ENCODE results near the gene CD47.

CD47 gene

DNA sequence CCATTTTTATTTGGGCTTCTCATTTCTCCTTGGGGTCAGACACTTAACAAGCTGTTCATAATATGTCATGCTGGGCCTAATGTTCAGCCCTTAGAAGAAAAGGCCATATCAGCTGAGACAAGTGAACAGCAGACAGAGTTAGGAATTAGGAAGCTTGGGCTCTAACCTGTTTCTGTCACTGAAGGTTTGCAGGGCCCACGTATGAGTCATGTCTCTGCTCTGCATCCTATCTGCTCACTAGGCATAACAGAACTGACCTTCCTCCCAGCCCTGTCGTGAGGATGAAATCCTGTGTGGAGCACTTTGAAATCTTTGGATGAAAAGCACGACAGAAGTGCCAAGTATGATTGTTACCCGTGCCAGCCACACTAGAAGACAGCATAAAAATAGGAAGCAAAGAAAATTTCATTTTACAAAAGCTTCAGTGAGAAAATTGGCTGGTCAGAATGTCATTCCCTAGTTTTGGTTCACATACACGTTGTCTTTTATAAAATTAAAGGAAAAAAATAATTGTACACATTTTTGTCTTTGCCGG is 26.5 kb upstream of the CD47 start:
- in situ Hi-C loops (cut with MboI; ENCODE audit: low sequenced_read_pairs) = no loop called here

DNA sequence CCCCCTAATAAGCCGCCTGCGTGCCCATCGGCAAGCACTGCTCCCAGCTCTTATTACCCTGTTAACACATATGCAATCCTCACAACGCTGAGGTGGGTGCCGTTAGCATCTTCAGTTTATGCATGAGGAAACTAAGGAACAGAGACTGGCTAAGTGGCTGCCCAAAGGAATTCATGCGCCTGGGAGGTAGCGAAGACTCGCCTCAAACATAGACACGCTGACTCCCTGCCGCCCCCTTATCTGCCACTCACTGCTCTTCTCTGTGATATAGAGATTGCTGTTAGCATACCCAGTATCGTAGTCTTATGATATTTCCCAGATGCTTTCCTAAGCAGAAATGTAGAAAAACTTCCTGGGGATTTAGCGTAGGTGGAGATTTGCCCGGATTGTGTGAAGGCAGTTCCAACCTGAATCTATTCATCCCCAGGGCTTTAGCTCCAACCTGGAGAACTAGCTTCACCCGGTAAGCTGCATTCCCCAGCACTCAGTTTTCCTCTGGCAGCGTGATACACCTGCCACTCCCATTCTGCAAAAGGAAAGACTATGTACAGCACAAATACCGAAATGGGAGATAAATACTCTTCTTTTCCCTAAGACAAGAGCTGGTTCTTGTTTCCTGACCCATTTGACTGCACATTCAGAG is 23.7 kb upstream of the CD47 start:
- in situ Hi-C loops (cut with MboI; ENCODE audit: low sequenced_read_pairs) = no loop called here

DNA sequence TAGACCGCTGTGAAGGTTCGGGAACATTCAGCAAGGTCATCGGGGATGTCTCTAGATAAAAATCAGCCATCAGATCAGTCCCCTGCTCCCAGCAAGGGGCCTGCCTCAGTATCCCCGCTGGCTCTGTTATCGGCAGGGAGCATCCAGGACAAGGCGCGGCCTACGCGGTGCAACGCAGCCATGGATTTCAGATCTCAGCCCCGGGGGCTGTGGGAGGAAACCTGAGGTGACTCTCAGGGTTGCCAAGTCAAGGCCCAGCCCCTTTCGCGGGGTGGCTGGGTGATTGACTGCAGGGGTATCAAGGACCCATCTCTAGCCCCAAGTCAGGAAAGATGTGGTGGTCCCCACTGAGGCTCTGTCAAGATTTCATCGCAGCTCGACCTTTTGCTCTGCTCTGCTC is 23.1 kb upstream of the CD47 start:
- in situ Hi-C loops (cut with MboI; ENCODE audit: low sequenced_read_pairs) = no loop called here

DNA sequence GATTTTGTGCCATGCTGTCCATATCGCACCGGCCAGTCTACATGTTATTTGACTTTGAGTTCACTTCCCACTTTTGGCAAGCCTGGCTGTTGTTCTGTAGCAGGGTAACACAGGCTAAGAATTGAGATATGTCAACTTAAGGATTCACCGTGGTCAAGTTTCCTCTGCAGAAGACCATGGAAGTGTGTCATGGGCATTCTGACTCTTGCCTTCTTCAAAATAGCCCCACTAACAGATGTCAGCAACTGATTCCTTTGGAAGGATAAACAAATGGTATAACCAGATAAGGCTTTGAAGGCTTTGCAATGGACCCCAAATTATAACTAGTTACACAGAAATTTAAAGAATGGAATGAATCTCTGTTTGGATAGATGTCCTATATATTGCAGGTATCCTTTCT is 20.1 kb upstream of the CD47 start:
- in situ Hi-C loops (cut with MboI; ENCODE audit: low sequenced_read_pairs) = no loop called here

DNA sequence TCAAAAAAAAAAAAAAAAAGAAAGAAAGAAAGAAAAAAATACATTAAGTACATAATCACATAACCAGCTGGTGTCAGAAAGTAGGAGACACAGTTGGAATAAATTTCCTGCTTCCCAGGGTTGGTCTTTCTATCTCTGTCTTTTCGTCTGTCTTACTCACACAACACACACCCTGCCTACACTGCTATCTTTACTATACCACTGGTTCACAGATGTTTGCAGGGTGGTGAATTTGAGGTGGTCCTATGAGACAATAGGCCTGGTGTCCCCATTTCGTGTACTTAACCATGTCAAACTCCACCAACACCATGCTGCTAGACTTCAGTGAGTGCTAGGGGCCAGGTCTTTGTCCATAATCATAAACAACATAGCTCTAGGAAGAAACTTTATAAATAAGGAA is 17.6 kb upstream of the CD47 start:
- in situ Hi-C loops (cut with MboI; ENCODE audit: low sequenced_read_pairs) = no loop called here

DNA sequence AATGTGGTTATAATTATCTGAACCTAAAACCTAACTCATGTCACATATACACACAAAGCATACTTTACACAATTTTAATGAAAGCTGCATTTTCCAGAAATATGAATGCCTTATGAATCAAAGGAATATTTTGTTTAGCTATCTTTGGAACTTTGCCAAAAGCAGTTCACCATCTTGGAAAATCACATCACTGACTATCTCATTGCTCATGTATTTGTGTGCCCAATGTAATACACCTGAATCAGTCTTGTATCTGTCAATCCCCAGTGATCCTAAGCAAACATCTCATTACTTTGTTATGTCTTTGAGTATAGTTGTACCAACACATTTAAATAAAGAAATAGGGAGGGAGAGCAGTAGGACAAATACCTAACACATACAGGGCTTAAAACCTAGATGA is 15.6 kb upstream of the CD47 start:
- in situ Hi-C loops (cut with MboI; ENCODE audit: low sequenced_read_pairs) = no loop called here

DNA sequence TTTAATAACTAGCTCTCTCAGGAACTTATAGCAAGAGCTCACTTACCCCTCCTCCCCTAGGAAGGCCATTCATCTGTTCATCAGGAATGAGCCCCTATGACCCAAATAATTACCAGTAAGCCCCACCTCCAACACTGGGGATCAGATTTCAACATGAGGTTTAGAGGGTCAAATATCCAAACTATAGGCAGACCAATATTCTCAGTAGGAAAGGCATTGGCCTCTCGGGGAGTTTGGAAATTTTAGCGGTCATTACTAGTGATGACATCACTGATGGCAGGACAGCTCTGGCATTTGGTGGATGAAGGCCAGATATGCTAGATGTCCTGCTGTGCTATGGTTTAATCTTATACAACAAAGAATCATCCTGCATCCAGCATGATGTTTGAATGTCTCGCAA is 15.2 kb upstream of the CD47 start:
- in situ Hi-C loops (cut with MboI; ENCODE audit: low sequenced_read_pairs) = no loop called here

DNA sequence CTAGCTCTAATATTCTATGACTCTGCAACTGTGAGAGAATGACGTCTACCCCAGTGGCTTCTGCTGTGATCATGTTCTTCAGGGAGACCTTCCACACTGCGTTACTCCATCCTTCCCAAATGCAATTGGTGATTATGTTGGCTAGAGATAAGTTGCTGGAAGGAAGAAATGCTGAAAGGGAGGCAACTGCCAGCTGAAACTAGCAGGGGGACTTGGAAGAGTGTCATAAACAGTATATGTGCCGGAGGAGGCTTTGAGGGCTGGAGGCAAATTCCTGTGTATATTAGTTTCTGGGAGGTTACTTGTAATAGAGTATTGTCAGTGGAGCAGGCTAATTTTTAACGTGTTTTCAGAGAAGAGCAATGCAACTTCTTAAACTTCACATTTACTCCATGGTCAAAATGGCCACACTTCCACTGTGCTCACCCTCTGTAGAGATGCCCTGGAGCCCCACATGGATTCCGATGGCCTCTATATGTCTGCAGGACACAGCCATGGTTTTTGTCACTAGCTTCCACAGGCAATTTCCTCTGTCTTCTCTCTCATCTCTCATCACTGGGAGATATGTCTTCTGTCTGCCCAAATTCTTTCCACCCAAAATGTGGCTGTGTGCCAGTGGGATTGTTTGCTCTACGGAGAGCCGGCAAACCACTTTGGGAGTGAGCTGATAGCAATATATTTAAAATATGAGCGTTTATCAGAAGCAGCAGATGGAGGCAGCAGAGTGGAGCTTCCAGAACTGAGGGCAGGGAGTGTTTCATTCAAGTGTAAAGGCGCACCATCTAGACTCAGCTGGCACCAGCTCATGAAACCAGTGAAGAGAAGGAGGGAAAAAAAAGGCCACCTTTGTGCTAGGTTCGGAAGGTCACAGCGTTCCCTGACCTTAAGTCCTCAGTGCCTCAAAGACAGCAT is 13.3 kb upstream of the CD47 start:
- in situ Hi-C loops (cut with MboI; ENCODE audit: low sequenced_read_pairs) = no loop called here

DNA sequence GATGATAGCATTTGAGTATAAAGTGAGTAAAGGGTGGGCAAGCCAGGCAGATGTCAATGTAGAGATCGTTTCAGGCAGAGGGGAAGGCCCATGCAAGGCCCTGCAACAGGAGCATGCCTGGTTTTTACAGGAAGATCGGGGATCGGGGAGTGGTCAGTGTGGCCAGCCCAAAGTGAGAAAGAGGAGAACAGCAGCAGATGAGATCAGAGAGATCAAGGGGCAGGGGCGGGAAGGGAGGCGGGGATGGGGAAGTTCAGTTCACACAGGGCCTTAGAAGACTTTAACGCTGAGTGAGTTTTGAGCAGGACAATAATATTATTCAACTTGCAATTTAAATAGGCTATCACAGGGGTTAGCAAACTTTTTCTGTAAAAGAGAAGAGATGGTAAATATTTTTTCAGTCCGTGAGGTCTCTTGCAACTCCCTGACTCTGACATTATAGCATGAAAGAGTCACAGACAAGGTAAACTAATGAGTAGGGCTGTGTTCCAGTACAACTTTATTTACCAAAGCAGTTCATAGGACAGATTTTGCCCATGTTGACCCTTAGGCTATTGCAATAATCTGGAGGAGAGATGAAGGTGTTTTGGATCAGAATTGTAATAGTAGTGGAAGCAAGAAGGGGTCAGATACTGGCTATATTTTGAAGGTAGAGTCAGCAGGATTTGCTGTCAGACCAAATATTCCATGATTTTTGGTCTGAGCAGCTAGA is 12.4 kb upstream of the CD47 start:
- in situ Hi-C loops (cut with MboI; ENCODE audit: low sequenced_read_pairs) = no loop called here

DNA sequence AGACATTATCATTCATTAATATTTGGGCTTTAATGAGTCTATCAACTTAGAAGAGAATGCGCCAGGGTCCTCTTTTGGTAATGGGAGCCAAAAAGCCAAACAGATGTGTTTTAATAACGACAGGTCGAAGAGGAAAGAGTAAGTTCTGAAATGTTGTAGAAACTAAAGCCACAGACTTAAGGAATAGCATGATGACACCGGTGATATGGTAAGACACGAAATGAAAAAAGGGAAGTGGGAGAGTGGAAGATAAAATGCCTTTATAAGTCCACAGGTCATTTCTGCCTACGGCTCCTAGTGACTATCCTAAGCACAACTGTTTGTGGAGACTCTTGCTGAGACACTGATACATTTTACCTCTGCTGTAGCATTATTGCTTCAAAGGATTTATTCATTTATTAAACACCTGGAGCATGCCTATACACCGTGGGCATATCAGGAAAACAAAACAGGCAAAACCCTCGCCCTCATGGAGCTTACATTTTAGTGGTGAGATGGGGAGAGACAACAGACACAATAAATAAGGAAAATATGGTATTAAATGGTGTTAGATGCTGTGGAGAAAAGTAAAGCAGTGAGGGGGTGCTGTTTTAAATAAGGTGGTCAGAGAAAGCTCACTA is 11.7 kb upstream of the CD47 start:
- in situ Hi-C loops (cut with MboI; ENCODE audit: low sequenced_read_pairs) = no loop called here

DNA sequence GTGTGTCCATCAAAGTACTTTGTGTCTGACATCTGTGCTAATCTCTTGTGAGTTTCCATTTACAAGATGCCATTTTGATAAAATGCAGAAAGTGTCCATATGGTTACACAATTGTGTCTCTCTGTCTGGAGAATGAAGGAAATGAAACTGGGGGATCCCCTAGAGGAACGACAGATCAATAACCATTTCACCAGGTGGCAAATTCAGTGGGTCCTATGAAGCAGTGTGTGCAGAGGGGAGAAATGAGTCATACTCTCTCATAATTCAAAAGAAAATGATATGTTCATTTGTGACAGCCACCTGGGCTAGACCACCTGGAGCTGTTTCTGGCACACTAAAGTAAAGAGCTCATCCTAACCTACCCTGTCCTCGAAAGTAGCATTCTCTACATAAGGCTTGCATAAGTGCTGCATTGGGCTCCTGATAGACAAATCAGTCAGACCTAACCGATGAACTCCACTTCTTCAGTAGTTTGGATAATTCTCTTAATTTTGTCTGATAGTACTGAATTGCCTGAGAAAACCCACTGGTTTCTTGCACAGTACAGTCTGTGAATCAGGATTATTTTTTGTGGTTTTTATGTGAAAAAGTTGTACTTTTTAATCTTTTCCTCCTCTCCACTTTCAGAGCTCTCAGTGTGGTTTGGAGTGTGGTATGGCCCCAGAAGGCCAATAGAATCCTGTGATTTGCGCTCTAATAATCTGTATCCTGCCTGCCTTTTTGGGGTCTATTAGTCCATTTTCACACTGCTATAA is 10.3 kb upstream of the CD47 start:
- in situ Hi-C loops (cut with MboI; ENCODE audit: low sequenced_read_pairs) = no loop called here

DNA sequence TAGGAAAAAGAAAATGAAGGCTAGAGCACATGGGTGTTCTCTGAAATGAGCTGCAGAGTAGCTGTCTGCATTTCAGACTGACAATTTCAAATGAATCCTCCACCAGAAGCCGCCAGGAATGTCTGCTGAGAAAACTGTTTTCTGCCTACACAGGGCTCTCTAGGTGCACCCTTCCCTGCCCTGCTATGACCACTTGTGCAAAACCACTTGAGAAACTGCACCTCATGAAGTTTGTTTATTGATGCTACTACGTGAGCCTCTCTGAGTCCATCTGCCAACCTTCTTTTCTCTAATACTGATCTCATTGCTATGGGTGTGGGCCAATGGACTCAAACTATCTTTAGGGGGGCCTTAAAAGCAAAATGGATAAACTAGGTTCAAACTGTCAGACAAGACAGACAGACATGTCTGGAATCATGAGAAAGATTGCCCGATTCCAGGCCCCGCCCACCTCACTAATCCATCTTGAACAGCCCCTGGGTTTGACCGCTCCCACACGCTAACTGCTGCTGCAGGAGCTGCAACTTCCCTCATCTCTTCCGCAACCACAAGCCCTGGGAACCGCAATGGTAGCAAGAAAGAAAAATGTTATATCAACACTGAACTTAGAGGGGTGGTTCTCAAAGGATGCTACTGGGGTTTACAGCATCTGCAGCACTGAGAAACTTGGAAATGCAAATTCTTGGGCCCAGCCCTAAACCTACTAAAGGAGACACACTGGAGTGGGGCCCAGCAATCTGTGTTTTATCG is 9.0 kb upstream of the CD47 start:
- in situ Hi-C loops (cut with MboI; ENCODE audit: low sequenced_read_pairs) = no loop called here

DNA sequence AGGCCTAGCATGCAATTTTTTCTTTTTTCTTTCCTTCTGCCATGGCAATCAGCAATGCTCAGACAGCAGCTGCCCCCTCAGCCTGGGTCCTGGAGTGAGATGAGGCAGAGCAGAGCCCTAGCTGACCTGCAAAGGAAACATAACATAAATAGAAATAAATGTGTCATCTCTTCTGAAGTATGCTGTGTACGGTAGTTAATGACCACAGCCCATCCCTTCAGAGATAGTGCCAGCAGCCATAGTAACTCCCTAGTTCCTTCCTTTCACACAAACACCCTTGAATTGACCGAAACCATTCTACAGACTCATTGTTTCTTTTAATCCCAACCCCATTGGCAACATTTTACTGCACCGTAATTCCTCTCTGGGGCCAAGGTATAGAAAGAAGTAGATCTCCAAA is 8.4 kb upstream of the CD47 start:
- in situ Hi-C loops (cut with MboI; ENCODE audit: low sequenced_read_pairs) = no loop called here

DNA sequence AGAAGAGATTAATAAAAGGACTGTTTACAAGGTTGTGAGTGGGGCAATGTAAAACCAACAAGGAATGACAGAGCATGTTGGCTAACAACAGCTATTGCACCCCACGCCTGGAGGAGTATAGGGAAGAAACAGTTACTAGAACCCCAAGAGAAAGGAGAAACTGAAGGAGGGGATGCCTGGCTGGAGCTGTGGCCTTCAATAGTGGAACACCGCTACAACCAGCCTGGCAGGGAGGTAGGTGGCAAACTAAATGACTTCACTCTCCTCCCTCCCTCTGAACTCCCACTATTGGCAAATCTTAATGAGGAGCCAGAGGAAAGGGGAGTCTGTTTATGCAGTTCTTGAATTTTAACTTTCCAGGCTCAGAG is 7.2 kb upstream of the CD47 start:
- in situ Hi-C loops (cut with MboI; ENCODE audit: low sequenced_read_pairs) = no loop called here

DNA sequence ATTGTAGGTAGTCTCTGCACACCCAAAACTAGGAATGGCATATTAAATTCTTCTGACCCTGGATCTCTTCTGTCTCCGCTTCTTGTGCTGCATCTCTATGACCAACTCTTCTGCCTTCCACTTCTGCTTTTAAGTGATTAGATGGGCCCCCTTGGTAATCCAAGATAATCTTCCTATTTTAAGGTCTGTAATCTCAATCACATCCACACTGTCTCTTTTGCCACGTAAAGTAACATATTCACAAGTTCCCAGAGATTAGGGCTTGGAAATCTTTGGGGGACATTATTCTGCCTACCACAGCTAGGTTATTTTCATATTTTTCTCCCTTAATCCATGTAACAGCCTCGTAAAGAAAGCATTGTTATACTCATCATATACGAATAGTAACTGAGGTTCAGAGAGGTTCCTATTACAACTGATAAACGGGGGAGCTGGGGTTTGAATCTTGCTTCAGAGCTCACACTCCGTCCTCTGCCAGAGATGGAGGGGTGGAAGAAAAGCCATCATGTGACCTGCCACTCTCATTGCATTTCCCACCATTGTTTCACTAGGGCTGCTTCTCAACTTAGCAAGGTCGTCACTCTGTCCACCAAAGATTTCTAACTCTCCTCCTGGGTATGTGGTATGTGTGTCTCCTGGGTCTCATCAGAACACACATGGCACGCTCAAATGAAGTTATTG is 6.6 kb upstream of the CD47 start:
- in situ Hi-C loops (cut with MboI; ENCODE audit: low sequenced_read_pairs) = no loop called here

DNA sequence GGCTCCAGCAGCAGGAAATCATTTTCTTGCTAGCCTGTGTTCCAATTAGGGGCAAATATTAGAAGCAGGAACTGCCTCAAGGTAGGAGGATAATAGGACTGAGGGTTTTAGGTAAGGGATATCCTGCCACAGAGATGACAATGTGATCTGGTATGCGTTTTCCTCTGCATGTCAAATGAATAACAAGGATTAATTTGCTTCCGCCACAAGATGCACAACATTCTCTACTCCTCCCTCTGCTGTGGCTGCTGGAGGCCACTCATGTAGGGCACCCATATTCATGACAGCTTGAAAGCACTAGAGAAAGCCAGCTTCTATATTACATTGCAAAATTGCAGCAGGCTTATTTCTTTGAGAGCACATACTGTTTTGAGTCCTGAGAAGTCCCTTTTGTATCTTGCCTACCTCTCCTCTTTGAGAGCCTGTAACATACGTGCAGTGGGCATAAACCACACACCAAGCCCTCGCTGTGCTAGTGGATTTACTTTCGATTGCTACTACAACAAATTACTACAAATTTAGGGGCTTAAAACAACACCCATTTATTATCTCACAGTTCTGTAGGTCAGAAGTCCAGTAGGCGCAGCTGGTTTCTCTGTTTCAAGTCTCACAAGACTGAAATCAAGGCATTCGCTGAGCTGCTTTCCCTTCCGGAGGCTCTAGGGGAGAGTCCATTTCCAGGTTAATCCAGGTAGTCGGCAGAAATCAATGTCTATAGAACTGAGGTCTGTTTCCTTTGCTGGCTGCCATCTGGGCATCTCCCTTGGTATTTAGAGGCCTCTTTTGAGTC is 5.9 kb upstream of the CD47 start:
- in situ Hi-C loops (cut with MboI; ENCODE audit: low sequenced_read_pairs) = no loop called here

DNA sequence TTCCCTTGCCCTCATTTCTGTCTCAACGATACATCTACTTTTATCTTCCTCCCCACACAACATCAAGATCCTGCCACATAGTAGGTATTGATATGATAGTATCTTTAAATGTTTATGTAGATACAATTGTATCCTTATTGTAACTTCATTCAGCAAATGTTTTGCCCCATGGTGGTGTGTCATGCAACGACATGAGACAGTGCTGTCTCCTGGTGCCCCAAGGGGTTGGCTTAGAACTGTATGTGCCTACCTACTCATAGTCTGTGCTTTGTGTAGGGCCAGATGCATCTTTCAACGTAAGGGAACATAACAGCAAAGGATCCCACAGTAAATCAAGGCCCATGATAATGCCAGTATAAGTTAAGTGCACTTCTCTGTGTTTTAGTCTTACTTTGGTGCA is 2.8 kb upstream of the CD47 start:
- in situ Hi-C loops (cut with MboI; ENCODE audit: low sequenced_read_pairs) = no loop called here

DNA sequence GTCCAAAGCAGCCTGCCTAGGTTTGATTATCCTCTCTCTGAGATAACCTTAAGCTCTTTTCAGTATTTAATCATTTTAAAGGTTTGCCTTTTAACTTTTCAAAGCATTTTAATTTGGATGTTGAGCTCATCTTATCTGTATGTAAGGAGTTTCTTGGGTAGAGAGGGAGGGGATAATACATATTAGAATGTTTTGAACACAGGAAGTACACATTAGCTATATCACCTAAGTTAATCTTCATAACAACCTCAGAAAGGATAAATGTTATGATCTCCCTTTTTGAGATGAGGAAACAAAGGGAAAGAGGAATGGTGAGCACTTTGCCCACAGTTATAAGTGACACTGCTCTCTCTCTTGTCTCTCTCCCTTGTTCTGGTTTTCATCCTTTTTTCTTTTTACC is 2.2 kb upstream of the CD47 start:
- in situ Hi-C loops (cut with MboI; ENCODE audit: low sequenced_read_pairs) = no loop called here

DNA sequence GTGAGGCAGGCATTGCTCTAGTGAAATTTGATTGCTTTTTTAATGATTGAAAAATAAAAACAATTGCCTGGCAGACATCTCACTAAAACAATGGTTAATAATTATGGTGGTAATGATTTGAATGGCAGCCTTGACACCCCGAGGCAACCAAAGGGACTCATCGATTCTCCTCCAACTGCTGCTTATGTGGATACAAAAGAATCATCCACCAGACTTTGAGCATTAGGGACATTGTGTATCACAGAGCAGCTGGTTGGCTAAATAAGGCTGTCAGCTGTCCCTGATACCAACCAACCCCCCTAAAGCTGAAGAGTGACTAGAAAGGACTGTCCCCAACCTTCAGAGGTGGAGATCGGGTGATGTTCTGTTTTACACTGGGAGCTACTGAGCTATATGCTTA is 1.7 kb upstream of the CD47 start:
- in situ Hi-C loops (cut with MboI; ENCODE audit: low sequenced_read_pairs) = no loop called here
